GM06990 (cell line): ENCODE results near the gene ABITRAM.

Experiments
- DNase-seq: peaks from one replicate; pipeline ENCODE4 v3.0.0-alpha.2; 2011; ENCODE audit not compliant: insufficient read length; ENCODE audit errors: extremely low read depth
- H3K27me3 ChIP-seq: replicated peaks from 2 replicates; pipeline ENCODE4 v1.6.0; 2011; ENCODE audit warnings: low read length; ENCODE audit not compliant: control insufficient read depth, insufficient read depth
- H3K36me3 ChIP-seq: 2 replicates; pipeline ENCODE4 v1.5.1; 2011; ENCODE audit warnings: low read length; ENCODE audit not compliant: control insufficient read depth, insufficient read depth
- H3K4me3 ChIP-seq: replicated peaks from 2 replicates; pipeline ENCODE4 v1.5.1; 2011; ENCODE audit warnings: low read depth, mild to moderate bottlenecking, control low read depth, low read length
- TF ChIP-seq, protein P1 (sequence below): IDR thresholded peaks from 2 replicates; pipeline ENCODE4 v1.5.1; 2011; ENCODE audit warnings: low read length, control low read depth, mild to moderate bottlenecking, inconsistent platforms; ENCODE audit not compliant: insufficient read depth, poor library complexity, severe bottlenecking

Gene ABITRAM

DNA sequence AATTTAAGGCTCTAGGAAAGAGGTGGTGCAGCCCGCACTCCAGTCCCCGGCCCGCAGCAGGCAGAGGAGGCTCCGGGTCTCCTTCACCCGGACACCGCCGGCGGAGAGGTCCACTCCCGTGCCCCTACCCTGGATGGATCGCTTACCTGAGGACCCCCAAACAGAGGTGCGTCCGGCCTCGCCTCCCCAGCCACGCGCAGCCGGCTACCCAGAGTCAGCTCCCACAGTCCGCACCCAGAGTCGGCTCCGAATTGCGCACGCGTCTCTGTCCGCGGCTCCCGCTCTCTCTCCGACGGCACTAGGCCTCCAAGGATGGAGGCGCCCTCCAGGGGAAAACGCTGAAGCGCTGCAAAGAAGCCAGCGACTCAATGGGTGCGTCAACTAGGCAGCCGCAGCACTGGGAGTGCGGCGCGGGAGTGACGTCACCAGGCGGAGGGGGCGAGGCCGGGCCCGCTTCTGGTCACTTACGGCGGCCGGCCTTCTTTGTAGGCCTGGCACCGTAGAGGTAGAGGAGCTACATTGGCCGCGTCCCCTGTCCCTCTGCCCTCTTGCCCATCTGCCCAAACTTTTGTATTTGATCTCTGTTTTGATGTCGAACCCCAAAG, 380 bp upstream of the ABITRAM start, which contains the start of gene ELP1:
Gene ELP1, minus strand, starts transcription at position 407 of the 605 bp plus-strand sequence. CDS start 2,978 bp downstream, outside the sequence.
- H3K4me3 ChIP-seq, result peak within 1 kb of the TSS; percentile 99
- no peaks in the 10 kb centered on the region; the same call in 1 of the 2 replicates for H3K36me3 ChIP-seq
- peak; percentile 94 for DNase-seq
- no peaks in the 10 kb centered on the region for H3K27me3 ChIP-seq
- TF ChIP-seq, protein P1, sequence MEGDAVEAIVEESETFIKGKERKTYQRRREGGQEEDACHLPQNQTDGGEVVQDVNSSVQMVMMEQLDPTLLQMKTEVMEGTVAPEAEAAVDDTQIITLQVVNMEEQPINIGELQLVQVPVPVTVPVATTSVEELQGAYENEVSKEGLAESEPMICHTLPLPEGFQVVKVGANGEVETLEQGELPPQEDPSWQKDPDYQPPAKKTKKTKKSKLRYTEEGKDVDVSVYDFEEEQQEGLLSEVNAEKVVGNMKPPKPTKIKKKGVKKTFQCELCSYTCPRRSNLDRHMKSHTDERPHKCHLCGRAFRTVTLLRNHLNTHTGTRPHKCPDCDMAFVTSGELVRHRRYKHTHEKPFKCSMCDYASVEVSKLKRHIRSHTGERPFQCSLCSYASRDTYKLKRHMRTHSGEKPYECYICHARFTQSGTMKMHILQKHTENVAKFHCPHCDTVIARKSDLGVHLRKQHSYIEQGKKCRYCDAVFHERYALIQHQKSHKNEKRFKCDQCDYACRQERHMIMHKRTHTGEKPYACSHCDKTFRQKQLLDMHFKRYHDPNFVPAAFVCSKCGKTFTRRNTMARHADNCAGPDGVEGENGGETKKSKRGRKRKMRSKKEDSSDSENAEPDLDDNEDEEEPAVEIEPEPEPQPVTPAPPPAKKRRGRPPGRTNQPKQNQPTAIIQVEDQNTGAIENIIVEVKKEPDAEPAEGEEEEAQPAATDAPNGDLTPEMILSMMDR, result peak; percentile 47

DNA sequence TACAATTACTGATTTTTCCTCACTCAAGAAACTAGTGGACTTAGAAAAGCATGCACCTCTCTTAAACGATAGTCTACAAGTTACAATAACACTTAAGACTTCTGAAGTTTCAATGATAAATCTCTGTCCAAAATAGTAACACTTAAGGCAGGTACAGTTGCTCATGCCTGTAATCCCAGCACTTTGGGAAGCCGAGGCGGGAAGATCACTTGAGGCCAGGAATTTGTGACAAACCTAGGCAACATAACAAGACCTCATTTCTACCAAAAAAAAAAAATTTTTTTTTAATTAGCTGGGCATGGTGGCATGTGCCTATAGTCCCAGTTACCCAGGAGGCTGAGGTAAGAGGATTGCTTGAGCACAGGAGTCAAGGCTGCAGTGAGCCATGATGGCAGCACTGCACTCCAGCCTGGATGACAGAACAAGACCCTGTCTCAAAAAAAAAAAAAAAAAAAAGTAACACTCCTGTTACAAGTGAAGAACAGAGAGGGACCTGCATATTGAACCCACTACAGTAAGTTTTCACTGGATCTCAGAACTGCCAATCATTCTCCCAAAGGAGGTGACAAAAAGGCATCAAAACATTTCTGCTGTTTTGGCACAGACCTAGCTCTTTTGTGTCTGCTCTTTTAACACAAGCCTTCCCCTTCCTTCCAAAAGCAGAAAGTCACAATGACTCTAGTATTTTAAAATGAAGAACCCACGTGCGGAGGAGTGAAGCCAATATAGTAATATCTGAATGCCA, 3.5 kb downstream of the ABITRAM start:
- DNase-seq, result no peak
- Histone ChIP-seq H3K36me3 (peaks cover 3% of the 10 kb centered on the region), H3K27me3 (no peaks in the 10 kb centered on the region), H3K4me3 (no peak overlapping the region)
- TF ChIP-seq, protein P1, result no peak

DNA sequence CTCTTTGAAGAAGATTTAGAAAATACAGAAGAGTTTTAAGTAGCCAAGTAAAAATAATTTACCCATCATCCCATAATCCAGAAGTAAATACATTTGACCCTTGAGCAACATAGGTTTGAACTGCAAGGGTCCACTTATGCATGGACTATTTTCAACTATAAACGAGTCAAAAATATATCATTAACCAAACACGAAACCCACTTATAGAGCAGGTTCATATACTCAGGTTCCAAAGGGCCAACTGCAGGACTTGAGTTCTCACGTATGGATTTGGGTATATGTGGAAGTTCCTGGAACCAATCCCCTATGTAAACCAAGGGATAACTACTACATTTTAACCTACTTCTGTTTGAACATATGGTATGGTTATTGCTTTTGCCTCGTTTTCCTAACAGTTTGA, 5.8 kb downstream of the ABITRAM start:
- no peak for DNase-seq
- Histone ChIP-seq H3K36me3 (peaks cover 3% of the 10 kb centered on the region), H3K27me3 (no peaks in the 10 kb centered on the region)

DNA sequence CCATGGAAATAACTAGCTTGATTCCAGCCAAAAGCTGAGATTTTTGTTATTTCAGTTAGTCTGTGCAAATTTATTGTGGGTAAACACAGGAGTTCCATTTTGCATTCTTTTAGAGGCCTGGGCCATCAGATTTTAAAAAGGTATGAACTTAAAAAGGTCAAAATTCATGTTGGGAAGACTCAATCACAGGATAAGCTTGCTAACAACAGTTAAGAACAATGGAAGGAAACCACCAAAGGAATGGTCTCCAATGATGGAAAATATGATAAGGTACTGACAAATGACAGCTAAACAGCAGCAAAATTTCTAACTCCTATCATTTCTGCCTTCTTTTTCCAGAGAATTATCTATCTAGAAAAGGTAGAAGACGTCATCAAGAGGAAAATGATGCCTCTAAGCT, 16.0 kb downstream of the ABITRAM start:
- no peak overlapping the region for H3K4me3 ChIP-seq
- no peak for DNase-seq
- TF ChIP-seq, protein P1, result no peak
- no peaks in the 10 kb centered on the region for H3K27me3 ChIP-seq
- H3K36me3 ChIP-seq, result no peaks in the 10 kb centered on the region

More for the DNA sequence above, 5.8 kb downstream of the ABITRAM start:
- TF ChIP-seq, protein P1, result no peak
- no peak overlapping the region for H3K4me3 ChIP-seq

DNA sequence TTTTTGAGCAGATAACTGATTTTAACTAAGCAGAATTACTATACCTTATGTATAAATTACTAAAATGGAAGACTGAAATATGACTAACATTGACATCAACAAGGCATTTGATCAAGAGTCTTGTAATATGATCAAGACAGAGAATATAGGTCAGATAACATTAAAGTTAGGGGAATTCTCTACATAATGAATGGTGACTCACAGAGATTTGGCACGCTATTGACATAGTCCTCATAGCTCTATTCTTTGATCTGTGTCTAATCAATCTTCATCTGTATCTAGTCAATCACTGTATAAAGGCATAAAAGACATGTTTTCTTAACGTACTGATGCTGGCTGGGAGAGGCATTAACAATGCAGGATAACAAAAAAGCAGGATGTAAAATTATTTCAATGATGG, 17.4 kb downstream of the ABITRAM start:
- DNase-seq, result no peak
- TF ChIP-seq, protein P1, result no peak
- no peaks in the 10 kb centered on the region for H3K36me3 ChIP-seq
- H3K27me3 ChIP-seq, result no peaks in the 10 kb centered on the region
- no peak overlapping the region for H3K4me3 ChIP-seq
